Measurements from ENCODE around the gene ARID1B.

DNA sequence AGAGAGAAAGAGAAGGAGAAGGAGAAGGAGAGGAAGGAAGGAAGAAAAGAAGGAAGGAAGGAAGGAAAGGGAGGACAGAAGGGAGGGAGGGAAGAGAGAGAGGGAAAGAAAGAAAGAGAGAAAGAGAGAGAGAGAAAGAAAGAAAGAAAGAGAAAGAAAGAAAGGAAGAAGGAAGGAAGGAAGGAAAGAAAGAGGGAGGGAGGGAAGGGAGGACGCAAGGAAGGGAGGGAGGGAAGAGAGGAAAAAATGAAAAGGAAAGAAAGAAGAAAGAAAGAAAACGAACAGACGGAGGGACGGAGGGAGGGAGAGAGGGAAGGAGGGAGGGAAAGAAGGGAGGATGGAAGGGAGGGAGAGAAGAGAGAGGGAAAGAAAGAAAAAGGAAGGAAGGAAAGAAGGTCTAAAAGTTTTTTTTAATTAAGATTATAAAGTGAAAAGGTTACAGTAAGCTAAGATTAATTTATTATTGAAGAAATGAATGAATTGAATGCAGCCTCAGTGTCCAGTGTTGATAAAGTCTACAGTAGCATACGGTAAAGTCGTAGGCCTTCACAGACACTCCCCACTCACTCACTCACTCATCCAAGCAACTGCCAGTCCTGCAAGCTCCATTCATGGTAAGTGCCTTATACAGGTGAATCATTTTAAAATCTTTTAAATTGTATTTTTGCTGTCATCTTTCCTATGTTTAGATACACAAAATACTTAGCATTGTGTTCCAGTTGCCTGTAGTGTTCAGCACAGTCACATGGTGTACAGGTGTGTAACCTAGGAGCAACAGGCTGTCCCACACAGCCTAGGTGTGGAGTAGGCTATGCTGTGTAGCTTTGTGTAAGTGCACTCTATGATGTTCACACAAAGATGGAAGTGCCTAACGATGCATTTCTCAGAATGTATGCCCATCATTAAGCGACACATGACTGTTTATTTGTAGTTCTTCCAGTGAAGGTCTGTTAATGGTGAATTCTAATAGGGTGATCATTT lies 20.3 kb upstream of the ARID1B start:
- TF ChIP-seq POLR2A (IDR thresholded peaks at IDR 0.05) = no peak
- TF ChIP-seq, protein P1, sequence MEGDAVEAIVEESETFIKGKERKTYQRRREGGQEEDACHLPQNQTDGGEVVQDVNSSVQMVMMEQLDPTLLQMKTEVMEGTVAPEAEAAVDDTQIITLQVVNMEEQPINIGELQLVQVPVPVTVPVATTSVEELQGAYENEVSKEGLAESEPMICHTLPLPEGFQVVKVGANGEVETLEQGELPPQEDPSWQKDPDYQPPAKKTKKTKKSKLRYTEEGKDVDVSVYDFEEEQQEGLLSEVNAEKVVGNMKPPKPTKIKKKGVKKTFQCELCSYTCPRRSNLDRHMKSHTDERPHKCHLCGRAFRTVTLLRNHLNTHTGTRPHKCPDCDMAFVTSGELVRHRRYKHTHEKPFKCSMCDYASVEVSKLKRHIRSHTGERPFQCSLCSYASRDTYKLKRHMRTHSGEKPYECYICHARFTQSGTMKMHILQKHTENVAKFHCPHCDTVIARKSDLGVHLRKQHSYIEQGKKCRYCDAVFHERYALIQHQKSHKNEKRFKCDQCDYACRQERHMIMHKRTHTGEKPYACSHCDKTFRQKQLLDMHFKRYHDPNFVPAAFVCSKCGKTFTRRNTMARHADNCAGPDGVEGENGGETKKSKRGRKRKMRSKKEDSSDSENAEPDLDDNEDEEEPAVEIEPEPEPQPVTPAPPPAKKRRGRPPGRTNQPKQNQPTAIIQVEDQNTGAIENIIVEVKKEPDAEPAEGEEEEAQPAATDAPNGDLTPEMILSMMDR (IDR thresholded peaks at IDR 0.05) = no peak
